ENCODE measurements around the gene CYB5RL. TPM values are rescaled to one million over a fixed set of nuclear protein-coding genes. Genes with fewer than 3 reads are reported as not detected.

The CYB5RL gene
- total RNA-seq, 1 donor from 2014 or later, result 16.0 TPM

DNA sequence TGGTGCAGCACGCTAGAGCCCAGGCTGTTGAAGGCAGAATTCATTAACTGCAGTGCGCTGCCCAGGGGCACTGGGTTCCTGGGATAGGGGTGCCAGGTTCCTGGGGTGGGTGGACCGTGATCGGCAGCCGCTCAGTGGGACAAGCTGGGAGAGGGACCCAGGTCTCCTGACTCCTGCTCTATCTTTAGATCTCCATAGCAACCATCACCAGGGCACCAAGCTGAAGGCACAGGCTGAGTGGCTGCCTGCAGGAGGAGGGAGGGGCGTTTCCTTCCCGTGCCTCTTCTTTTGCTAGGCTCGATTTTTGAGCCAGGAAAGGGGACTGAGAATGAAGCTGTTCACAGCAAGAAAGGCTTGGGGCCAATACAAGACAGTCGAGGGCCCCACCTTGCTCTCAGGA lies 26.1 kb downstream of the CYB5RL start:
- no peak overlapping the region for H3K4me3 Mint-ChIP-seq
- no peaks in the 10 kb centered on the region for H3K36me3 Mint-ChIP-seq (ENCODE audit: low read depth)
- no peaks in the 10 kb centered on the region for H3K27me3 Mint-ChIP-seq (ENCODE audit: low read depth)
- TF ChIP-seq, protein P1, sequence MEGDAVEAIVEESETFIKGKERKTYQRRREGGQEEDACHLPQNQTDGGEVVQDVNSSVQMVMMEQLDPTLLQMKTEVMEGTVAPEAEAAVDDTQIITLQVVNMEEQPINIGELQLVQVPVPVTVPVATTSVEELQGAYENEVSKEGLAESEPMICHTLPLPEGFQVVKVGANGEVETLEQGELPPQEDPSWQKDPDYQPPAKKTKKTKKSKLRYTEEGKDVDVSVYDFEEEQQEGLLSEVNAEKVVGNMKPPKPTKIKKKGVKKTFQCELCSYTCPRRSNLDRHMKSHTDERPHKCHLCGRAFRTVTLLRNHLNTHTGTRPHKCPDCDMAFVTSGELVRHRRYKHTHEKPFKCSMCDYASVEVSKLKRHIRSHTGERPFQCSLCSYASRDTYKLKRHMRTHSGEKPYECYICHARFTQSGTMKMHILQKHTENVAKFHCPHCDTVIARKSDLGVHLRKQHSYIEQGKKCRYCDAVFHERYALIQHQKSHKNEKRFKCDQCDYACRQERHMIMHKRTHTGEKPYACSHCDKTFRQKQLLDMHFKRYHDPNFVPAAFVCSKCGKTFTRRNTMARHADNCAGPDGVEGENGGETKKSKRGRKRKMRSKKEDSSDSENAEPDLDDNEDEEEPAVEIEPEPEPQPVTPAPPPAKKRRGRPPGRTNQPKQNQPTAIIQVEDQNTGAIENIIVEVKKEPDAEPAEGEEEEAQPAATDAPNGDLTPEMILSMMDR (conservative IDR thresholded peaks at IDR 0.05), result no peak
- DNase-seq (ENCODE audit: low read depth, low spot score), result no peak
- no peaks in the 10 kb centered on the region for H3K9me3 Mint-ChIP-seq
- no peak overlapping the region for H3K27ac Mint-ChIP-seq (ENCODE audit: unreplicated experiment)
- peaks cover 10% of the 10 kb centered on the region for H3K4me1 Mint-ChIP-seq

DNA sequence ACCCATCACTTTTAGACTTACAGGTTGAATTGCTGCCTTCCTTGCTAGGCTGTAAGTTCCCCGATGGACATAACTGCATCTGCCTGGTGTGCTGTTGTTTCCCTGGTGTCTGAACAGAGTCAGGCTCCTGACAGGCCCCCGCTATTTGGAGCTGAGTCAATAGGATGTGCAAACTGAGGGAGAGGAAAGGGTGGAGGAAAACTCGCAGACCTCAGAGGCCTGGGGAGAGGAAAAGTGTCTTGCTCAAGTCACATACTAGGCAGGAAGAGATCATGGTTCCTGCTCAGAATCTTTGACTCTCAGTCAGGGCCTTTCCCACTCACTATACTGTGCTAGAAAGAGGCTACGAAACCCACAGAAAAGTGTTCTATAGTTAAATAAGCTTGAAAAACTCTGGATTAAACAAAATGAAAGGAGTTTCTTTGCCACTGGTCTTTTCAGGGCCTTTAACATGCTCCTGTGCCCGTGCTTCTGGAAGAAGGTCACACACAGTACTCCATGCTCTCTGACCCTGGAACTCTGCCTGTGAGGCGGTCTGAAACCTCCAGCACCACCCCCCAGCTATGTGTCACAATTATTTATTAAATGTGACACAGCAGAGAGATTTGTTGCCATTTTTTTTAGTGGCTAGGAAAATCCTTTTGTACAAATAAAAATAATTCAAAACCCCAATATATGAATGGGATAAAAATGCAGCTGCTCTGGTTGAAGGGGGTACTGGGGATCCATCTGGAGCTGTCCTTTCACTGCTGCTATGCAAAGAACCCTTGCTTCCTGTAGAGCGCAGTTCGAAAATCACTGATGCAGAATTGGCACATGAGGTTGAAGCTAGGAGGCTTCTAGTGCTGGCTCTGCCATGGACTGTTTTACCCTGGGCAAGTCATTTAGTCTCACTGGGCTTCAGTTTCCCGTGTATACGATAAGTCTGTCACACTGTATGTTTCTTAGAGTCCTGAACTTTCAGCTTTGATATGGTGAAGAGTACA lies 26.9 kb downstream of the CYB5RL start:
- Mint-ChIP-seq H3K36me3 (ENCODE audit: low read depth) (no peaks in the 10 kb centered on the region), H3K27ac (ENCODE audit: unreplicated experiment) (peak overlapping the region; percentile 52), H3K9me3 (no peaks in the 10 kb centered on the region), H3K4me1 (peaks cover 10% of the 10 kb centered on the region), H3K4me3 (no peak overlapping the region), H3K27me3 (ENCODE audit: low read depth) (no peaks in the 10 kb centered on the region)
- TF ChIP-seq, protein P1 (conservative IDR thresholded peaks at IDR 0.05), result no peak
- no peak for DNase-seq (ENCODE audit: low read depth, low spot score)

DNA sequence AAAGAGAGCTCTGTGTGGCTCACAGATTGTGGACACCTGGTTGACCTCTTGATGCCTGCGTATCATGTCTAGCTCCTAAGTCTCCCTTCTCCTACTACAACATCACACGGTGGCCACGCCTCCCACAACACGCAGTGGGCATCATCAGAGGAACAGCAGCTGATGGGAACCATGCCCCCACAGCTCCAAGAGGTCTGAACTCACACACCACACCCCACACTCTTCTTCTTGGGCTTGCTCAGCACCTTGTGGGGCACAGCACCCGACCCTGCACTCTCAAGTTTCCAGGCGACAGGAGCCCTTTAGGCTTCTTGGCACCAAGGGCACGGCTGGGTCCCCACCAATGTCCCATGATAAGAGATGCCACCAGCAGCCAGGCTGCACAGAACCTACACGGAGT lies 28.2 kb downstream of the CYB5RL start:
- Mint-ChIP-seq H3K4me3 (no peak overlapping the region), H3K4me1 (peaks cover 10% of the 10 kb centered on the region), H3K27ac (ENCODE audit: unreplicated experiment) (no peak overlapping the region), H3K9me3 (no peaks in the 10 kb centered on the region), H3K27me3 (ENCODE audit: low read depth) (no peaks in the 10 kb centered on the region), H3K36me3 (ENCODE audit: low read depth) (no peaks in the 10 kb centered on the region)
- TF ChIP-seq, protein P1 (conservative IDR thresholded peaks at IDR 0.05), result no peak
- DNase-seq (ENCODE audit: low read depth, low spot score), result no peak

DNA sequence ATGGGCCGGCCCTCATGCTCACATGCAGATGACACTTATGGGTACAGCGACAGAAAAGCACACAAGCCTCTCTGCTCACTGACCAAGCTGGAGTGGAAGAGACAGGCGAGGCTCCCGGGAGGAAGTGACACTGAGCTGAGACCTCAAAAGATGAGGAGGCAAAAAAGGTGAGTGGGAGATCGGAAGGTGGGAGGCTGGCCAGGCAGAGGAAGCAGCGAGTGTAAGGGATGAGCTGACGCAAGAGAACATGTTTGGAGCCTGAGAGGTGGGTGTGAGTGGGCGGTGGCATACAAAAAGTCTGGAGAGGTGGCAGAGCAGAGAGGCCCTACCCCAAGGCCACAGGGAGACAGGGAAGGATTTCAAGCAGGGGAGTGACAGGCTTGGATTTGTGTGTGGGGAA lies 28.8 kb downstream of the CYB5RL start:
- H3K9me3 Mint-ChIP-seq, result no peaks in the 10 kb centered on the region
- H3K36me3 Mint-ChIP-seq (ENCODE audit: low read depth), result no peaks in the 10 kb centered on the region
- no peak overlapping the region for H3K4me3 Mint-ChIP-seq
- no peak for DNase-seq (ENCODE audit: low read depth, low spot score)
- H3K27ac Mint-ChIP-seq (ENCODE audit: unreplicated experiment), result peak overlapping the region; percentile 31
- TF ChIP-seq, protein P1 (conservative IDR thresholded peaks at IDR 0.05), result no peak
- peaks cover 10% of the 10 kb centered on the region for H3K4me1 Mint-ChIP-seq
- no peaks in the 10 kb centered on the region for H3K27me3 Mint-ChIP-seq (ENCODE audit: low read depth)

DNA sequence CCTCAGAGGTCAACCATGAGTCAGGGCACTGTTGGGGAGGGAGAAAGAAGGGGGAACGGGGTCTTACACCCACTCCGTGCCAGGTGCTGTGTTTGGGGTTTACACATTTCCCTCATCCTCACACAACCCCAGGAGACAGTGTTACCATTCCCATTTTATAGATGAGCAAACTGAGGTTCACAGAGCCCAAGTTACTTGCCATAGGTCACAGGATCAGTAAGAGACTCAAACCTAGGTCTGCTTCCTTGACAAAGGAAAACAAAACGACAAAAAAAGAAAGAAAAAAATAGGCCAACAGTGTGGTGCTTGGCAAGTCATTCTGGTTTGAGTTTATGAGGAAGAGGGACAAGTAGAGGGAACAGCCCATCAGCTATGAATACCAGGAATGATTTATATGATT lies 30.8 kb downstream of the CYB5RL start:
- peaks cover 10% of the 10 kb centered on the region for H3K4me1 Mint-ChIP-seq
- DNase-seq (ENCODE audit: low read depth, low spot score), result no peak
- H3K9me3 Mint-ChIP-seq, result no peaks in the 10 kb centered on the region
- no peak overlapping the region for H3K27ac Mint-ChIP-seq (ENCODE audit: unreplicated experiment)
- TF ChIP-seq, protein P1 (conservative IDR thresholded peaks at IDR 0.05), result no peak
- no peaks in the 10 kb centered on the region for H3K27me3 Mint-ChIP-seq (ENCODE audit: low read depth)
- no peak overlapping the region for H3K4me3 Mint-ChIP-seq
- H3K36me3 Mint-ChIP-seq (ENCODE audit: low read depth), result no peaks in the 10 kb centered on the region
